ENCODE results near the gene APBA1.

The APBA1 gene

DNA sequence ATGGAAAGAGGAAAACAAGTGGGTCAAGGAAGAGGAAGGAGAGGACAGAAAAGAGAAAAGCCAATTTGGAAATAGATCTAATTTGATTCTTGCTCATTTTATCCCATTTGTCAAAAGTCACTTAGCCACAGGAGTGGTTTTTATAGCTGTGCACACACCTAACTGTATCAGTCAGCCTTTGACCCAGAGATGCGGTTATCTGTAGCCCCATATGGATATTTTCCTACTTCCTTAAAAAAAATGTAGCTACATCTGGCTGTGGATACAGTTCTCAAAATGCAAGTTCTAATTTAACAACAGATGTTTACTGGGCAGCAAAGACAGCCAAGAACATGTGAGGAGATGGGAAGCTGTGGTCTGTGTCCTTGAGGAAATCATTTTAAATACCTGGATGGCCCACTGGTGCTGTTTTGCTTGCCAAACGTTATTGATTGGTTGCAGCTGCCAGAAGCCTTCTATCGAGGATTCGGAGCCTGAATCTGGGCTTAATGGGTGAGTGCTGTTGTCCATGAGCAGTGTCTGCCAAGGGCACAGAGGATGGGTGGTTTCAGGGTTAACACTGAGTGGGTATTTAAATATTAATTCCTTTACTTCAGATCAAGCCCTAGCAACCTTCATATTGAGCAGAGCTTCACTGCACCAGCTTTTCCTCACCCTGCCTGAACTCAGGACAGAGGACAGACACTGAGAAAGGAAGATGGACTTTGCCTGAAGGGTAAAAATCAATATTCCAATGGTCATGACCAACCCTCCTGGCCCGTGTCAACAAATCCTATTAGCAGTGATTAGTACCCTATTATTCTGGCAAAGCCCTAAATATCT is 92.2 kb downstream of the APBA1 start:
- DNase-seq (ENCODE audit: low spot score): peak; percentile 19

- DNase-seq (ENCODE audit: low spot score): no peak
These were observed 93.0 kb downstream of the APBA1 start for GRCh38 chr9:69579032-69579758.

- DNase-seq (ENCODE audit: low spot score): no peak
These were observed 94.1 kb downstream of the APBA1 start for GRCh38 chr9:69578026-69578425.

GRCh38 chr9:69577123-69577522 is 95.0 kb downstream of the APBA1 start:
- no peak for DNase-seq (ENCODE audit: low spot score)

GRCh38 chr9:69574057-69574456 is 98.1 kb downstream of the APBA1 start:
- DNase-seq (ENCODE audit: low spot score): no peak

- DNase-seq (ENCODE audit: low spot score): no peak
These were observed 98.5 kb downstream of the APBA1 start for GRCh38 chr9:69573651-69574050.

DNA sequence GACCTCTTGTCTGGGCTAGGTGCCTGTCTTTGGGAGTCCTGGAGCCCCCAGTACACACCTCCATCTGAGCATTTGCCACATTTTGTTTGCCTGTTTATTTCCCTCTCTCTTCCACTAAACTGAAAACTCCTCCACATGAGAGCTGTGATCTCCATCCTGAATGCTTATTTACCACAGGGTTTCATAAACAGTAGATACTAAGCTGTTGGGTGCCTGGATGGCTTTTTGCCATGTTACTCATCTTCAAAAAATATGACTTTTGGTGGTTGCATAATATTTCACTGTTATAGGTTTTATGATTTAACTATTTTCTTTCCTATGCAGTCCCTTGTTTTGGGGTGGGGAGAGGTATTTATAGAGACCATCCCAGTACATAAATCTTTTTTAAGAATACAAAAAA is 99.6 kb downstream of the APBA1 start:
- DNase-seq (ENCODE audit: low spot score): no peak

- no peak for DNase-seq (ENCODE audit: low spot score)
These were observed 101.1 kb downstream of the APBA1 start for GRCh38 chr9:69571032-69571431.

GRCh38 chr9:69569738-69570451 is 102.3 kb downstream of the APBA1 start:
- no peak for DNase-seq (ENCODE audit: low spot score)

DNA sequence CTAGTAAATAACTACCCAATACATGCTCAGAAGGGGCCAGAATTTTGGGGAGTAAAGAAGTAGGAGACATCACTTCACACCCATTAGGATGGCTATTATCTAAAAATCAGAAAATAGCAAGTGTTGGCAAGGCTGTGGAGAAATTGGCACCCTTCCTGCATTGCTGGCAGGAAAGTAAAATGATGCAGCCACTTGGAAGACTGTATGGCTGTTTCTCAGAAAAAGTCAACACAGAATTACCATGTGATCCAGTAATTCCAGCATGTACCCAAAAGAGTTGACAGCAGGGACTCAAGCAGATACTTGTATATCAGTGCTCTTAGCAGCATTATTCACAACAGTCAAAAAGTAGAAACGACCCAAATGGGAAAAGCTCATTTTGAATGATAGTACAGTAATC is 107.6 kb downstream of the APBA1 start:
- DNase-seq (ENCODE audit: low spot score): no peak

- no peak for DNase-seq (ENCODE audit: low spot score)
These were observed 113.0 kb downstream of the APBA1 start for GRCh38 chr9:69559126-69559525.

DNA sequence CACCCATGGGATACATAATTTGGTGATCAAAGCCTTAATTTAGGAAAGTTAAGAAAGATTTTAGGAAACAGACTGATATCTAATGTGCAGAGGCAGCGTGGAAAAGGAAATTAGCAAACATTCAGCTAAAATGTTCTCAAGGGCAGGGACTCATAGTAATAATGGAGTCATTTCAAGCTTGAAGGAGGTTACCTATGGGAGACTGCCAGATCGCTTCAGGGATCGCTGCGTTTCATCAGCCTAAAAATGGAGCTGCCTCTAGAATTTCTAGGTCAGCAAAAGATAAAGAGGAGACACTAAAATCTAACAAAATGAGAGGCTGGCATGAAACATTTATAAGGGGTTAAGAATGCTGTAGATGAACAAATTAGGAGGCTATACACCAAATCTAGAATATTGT is 115.5 kb downstream of the APBA1 start:
- DNase-seq (ENCODE audit: low spot score): no peak

- DNase-seq (ENCODE audit: low spot score): no peak
These were observed 116.4 kb downstream of the APBA1 start for GRCh38 chr9:69555802-69556201.

DNA sequence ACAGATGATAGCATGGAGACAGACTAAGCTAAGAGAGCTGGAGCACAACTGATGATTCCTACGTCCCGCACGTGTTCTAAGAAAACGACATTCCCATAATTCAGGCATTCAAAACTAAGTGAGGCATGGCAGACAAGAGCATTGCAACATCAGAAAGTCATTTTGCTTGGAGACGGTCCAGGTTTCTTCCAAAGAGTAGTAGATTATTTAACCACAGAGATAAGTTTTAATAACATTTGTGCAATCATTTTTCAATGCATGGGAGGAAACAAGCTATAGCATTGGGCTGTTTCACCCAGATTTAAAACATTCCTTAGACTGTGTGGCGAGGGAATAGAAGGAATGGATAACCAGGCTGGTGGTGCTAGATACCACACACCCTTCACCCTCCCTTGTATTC is 117.2 kb downstream of the APBA1 start:
- no peak for DNase-seq (ENCODE audit: low spot score)

DNA sequence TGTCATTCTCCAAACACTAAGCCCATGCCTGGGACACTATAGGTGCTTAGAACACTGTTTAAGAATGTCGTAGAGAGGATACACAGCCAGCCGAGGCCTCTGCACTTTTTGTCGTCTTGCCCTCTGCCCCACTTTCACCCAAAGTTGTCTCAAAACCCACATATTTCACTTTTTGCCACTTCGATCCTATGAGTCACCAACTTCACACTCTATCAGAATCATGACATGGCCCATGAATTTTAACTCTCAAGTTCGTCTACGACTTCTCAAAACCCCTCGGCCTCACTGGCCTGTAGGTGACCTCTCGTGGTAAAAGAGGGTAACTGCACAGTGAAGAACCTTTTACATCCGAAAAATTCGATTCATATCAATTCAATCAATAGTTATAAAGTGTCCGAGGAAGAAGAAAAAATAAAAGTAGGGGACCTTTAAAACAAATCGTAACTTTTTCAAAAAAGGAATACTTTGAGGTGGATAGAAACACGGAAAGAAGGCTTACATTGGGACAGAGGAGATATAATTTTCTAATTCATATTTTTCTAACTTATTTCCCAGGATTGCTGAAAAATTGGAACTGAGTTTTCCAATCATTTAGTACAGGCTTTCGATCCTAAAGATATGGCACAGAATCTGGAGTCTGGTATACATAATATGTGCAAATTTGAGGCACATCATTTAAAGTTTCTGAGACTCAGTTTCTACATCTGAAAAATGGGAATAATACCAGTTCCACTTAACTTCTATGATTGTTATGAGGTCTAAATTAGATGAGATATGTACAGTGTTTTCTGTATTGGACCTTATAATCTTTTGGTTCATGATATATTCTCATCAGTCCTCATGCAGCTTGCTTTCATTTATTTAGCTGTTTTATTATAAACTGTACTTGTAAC is 122.6 kb downstream of the APBA1 start:
- DNase-seq (ENCODE audit: low spot score): peak; percentile 46

- DNase-seq (ENCODE audit: low spot score): no peak
These were observed 123.5 kb downstream of the APBA1 start for GRCh38 chr9:69548681-69549080.

DNA sequence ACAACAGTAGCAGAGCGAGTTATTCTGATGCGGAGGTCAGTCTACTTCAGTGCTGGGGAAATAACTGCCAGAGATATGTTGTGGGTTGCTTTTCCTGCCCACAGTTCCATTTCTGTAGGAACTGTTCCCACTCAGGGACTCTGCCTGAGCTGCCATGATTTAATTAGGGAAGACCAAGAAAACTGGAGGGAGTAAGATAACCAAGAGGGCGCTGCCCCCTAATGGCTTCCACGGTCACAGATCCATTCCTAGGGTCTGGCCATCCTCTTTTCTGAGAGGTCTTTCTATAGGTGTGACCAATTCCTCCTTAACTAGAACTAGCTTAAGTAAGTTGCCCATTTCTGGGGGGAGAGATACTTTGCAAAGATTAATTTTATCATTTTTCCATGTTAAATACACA is 125.9 kb downstream of the APBA1 start:
- peak; percentile 87 for DNase-seq (ENCODE audit: low spot score)

- peak; percentile 91 for DNase-seq (ENCODE audit: low spot score)
These were observed 129.0 kb downstream of the APBA1 start for GRCh38 chr9:69542942-69543704.

DNA sequence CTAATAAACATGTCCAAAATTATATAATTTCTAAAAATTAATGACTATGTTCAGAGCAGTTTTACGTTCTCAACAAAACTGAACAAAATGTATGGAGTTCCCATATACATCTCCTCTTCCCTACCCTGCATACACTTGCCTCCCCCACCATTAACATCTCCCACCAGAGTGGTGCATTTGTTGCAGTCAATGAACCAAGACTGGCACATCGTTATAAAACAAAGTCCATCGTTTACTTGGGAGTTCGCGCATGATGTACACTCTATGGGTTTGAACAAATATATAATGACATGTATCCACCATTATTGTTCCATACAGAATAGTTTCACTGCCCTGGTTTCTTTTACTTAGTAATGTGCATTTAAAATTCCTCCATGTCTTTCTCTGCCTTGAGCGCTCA is 130.1 kb downstream of the APBA1 start:
- DNase-seq (ENCODE audit: low spot score): no peak

- DNase-seq (ENCODE audit: low spot score): no peak
These were observed 136.3 kb downstream of the APBA1 start for GRCh38 chr9:69535911-69536310.

Data from SK-N-DZ (cell line).